HEK293 (cell line): ENCODE results near the gene IL4R.

Source experiments
- CTCF ChIA-PET: fragments of 350-600 bp; formaldehyde crosslinking; extraction: SDS; loops from one replicate; lab custom pipeline; 2021; ENCODE audit warnings: antibody characterized with exemption; lab: Yijun Ruan, JAX
- POLR2A ChIA-PET: fragments of 300-600 bp; formaldehyde crosslinking; extraction: SDS; loops from one replicate; lab custom pipeline; 2020; ENCODE audit warnings: antibody characterized with exemption, inconsistent platforms; lab: Yijun Ruan, JAX
- H3K27ac ChIP-seq: fragments of 200-500 bp; sonication (Bioruptor generic); 2 replicates; pipeline ENCODE4 v1.5.1; 2014; ENCODE audit warnings: low read depth, low read length, control low read depth, inconsistent platforms; ENCODE audit errors: extremely low read depth
- H3K36me3 ChIP-seq, 2 experiments: fragments of 200-500 bp in 1 of 2; sonication (Bioruptor generic) in 1 of 2; 1 replicate in 1 of 2; 2 replicates in 1 of 2; pipeline ENCODE4 v1.5.1; 2014 to 2017; ENCODE audit warnings: inconsistent platforms in 2 of 2, low read length in 2 of 2; ENCODE audit not compliant: control insufficient read depth in 2 of 2, insufficient read depth in 1 of 2
- H3K4me1 ChIP-seq: fragments of 200-500 bp; sonication (Bioruptor generic); 2 replicates; pipeline ENCODE4 v1.5.1; 2014; ENCODE audit warnings: mild to moderate bottlenecking, low read length, inconsistent platforms; ENCODE audit not compliant: control insufficient read depth, insufficient read depth
- H3K4me3 ChIP-seq: 2 replicates; pipeline ENCODE4 v1.5.1; 2011; ENCODE audit warnings: low read depth, mild to moderate bottlenecking, control low read depth, low read length, moderate library complexity
- H3K9me3 ChIP-seq: fragments of 200-500 bp; sonication (Bioruptor generic); 2 replicates; pipeline ENCODE4 v1.5.1; 2014; ENCODE audit warnings: low read depth, low read length, inconsistent platforms; ENCODE audit not compliant: control insufficient read depth, insufficient read depth
- SCRT2 ChIP-seq: fragments of 450-650 bp; formaldehyde crosslinking; IDR thresholded peaks from 2 replicates; pipeline ENCODE4 v1.5.1; 2016; ENCODE audit warnings: missing biosample characterization, missing genetic modification characterization
- ZBTB20 ChIP-seq: fragments of 450-650 bp; formaldehyde crosslinking; IDR thresholded peaks from 2 replicates; pipeline ENCODE4 v1.5.1; 2016; ENCODE audit warnings: missing biosample characterization, missing genetic modification characterization
- ZBTB7A ChIP-seq: fragments of 450-650 bp; formaldehyde crosslinking; IDR thresholded peaks from 2 replicates; pipeline ENCODE4 v1.5.1; 2016; ENCODE audit warnings: low read depth, missing biosample characterization, missing genetic modification characterization
- ZNF10 ChIP-seq: fragments of 450-650 bp; formaldehyde crosslinking; IDR thresholded peaks from 2 replicates; pipeline ENCODE4 v1.5.1; 2017; ENCODE audit warnings: missing biosample characterization, missing genetic modification characterization
- ZNF175 ChIP-seq: fragments of 450-650 bp; formaldehyde crosslinking; IDR thresholded peaks from 2 replicates; pipeline ENCODE4 v1.5.1; 2016; ENCODE audit warnings: missing biosample characterization, missing genetic modification characterization
- ZNF292 ChIP-seq: fragments of 450-650 bp; formaldehyde crosslinking; IDR thresholded peaks from 2 replicates; pipeline ENCODE4 v1.5.1; 2016; ENCODE audit warnings: low read depth, missing biosample characterization, missing genetic modification characterization, borderline replicate concordance
- ZNF473 ChIP-seq: fragments of 450-650 bp; formaldehyde crosslinking; IDR thresholded peaks from 2 replicates; pipeline ENCODE4 v1.5.1; 2017; ENCODE audit warnings: missing biosample characterization, missing genetic modification characterization
- ZNF501 ChIP-seq: fragments of 450-650 bp; formaldehyde crosslinking; IDR thresholded peaks from 2 replicates; pipeline ENCODE4 v1.5.1; 2016; ENCODE audit warnings: missing biosample characterization, missing genetic modification characterization
- ZNF521 ChIP-seq: fragments of 450-650 bp; formaldehyde crosslinking; IDR thresholded peaks from 2 replicates; pipeline ENCODE4 v1.5.1; 2017; ENCODE audit warnings: missing biosample characterization, mild to moderate bottlenecking, missing genetic modification characterization
- ZNF571 ChIP-seq: fragments of 450-650 bp; formaldehyde crosslinking; IDR thresholded peaks from 2 replicates; pipeline ENCODE4 v1.5.0; 2017; ENCODE audit warnings: missing biosample characterization, missing genetic modification characterization
- ZNF610 ChIP-seq: fragments of 450-650 bp; formaldehyde crosslinking; IDR thresholded peaks from 2 replicates; pipeline ENCODE4 v1.5.1; 2016; ENCODE audit warnings: missing biosample characterization, missing genetic modification characterization, borderline replicate concordance
- ZNF623 ChIP-seq: fragments of 450-650 bp; formaldehyde crosslinking; IDR thresholded peaks from 2 replicates; pipeline ENCODE4 v1.5.1; 2016; ENCODE audit warnings: missing biosample characterization, missing genetic modification characterization
- ZNF664 ChIP-seq: fragments of 450-650 bp; formaldehyde crosslinking; IDR thresholded peaks from 2 replicates; pipeline ENCODE4 v1.5.1; 2016; ENCODE audit warnings: missing biosample characterization, missing genetic modification characterization
- ZNF670 ChIP-seq: fragments of 450-650 bp; formaldehyde crosslinking; IDR thresholded peaks from 2 replicates; pipeline ENCODE4 v1.5.1; 2016; ENCODE audit warnings: missing biosample characterization, missing genetic modification characterization, low read depth
- TF ChIP-seq, protein P1 (sequence below): fragments of 450-650 bp; IDR thresholded peaks from 2 replicates; pipeline ENCODE4 v1.5.1; 2018; ENCODE audit warnings: missing biosample characterization, missing genetic modification characterization
- TF ChIP-seq, protein P2 (sequence below): fragments of 450-650 bp; formaldehyde crosslinking; IDR thresholded peaks from 2 replicates; pipeline ENCODE4 v1.5.1; 2016; ENCODE audit warnings: missing biosample characterization, missing genetic modification characterization

Gene IL4R

DNA sequence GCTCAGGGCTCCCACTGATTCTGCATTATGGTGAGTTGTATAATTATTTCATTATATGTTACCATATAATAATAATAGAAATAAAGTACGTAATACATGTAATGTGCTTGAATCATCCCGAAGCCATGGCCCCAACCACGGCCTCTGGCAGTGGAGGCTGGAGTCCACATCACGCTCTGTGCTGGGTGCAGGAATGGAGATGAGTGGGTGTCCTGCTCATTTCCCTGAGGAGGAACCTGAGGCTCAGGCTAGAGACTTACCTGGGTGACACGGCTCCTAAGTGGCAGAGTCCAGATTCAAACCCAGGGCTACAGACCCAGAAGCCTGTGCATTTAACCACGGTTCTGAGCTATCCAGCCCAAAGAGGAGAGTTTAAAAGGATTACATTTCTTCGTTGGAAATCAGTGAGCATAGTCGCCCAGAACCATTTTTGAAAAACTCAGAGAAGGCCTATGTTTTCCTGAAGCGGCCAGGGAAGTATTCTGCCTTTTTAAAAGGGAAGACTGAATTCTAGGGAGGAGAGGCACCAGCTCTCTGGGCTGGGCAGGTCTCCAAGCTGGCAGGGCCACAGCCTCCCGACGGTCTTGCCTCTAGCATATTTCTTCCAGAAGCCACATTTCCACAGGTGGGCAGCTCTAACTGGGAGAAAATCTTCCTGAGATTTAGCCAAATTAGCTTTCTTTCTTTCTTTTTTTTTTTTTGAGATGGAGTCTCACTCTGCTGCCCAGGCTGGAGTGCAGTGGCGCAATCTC, 6.7 kb downstream of the IL4R start:
- Histone ChIP-seq H3K27ac (no peak overlapping the region), H3K4me1 (no peaks in the 10 kb centered on the region)
- CTCF ChIA-PET, result interaction anchor here (1.0 kb wide), 1 partner anchor 46 kb away, joined by 3 read pairs; no protein-coding TSS in a partner anchor

DNA sequence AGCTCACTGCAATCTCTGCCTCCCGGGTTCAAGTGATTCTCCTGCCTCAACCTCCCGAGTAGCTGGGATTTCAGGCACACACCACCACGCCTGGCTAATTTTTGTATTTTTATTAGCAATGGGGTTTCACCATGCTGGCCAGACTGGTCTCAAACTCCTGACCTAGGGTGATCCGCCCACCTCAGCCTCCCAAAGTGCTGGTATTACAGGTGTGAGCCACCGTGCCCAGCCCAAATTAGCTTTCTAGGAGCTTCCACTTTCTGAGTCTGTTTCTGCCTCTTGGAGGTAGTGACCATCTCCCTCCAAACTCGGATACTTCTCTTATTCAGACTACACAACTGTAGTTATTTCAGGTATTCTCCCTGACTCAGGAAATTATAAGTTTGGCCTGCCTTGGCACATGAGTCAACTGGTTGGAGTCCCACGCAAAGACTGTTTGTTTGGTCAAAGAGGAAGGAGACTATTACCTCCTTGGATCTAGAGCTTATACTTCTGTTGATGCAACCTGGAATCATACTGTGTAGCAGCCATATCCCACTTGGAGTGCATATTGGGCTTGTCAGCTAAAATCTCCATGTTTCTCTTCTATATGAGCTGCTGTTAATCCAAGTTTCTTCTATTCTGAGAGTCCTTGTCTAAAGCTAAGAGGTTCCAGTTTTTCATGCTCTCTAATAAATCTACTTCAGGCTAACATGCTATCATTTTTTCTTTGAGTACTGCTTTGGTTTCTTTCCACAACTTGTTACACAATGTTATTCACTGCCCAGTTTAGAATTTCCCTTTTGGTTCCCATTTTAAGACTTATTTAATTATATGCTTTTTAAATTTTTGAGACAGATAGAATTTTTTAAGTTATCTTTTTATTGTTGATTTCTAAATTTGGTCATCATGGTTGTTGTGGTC, 7.5 kb downstream of the IL4R start:
- Histone ChIP-seq H3K36me3 (no peaks in the 10 kb centered on the region), H3K9me3 (no peaks in the 10 kb centered on the region), H3K27ac (no peak overlapping the region), H3K4me3 (no peak overlapping the region), H3K4me1 (no peaks in the 10 kb centered on the region)
- TF ChIP-seq ZNF501 (tag by site-specific recombination) (no peak), ZBTB20 (tag by site-specific recombination) (no peak), ZBTB7A (tag by site-specific recombination) (no peak), ZNF623 (tag by site-specific recombination) (no peak), ZNF571 (tag by site-specific recombination) (no peak), ZNF473 (tag by site-specific recombination) (no peak), ZNF521 (no peak), ZNF610 (tag by site-specific recombination) (no peak), ZNF175 (tag by site-specific recombination) (no peak)
- TF ChIP-seq, protein P1, sequence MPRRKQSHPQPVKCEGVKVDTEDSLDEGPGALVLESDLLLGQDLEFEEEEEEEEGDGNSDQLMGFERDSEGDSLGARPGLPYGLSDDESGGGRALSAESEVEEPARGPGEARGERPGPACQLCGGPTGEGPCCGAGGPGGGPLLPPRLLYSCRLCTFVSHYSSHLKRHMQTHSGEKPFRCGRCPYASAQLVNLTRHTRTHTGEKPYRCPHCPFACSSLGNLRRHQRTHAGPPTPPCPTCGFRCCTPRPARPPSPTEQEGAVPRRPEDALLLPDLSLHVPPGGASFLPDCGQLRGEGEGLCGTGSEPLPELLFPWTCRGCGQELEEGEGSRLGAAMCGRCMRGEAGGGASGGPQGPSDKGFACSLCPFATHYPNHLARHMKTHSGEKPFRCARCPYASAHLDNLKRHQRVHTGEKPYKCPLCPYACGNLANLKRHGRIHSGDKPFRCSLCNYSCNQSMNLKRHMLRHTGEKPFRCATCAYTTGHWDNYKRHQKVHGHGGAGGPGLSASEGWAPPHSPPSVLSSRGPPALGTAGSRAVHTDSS (tag by site-specific recombination), result no peak
- TF ChIP-seq, protein P2, sequence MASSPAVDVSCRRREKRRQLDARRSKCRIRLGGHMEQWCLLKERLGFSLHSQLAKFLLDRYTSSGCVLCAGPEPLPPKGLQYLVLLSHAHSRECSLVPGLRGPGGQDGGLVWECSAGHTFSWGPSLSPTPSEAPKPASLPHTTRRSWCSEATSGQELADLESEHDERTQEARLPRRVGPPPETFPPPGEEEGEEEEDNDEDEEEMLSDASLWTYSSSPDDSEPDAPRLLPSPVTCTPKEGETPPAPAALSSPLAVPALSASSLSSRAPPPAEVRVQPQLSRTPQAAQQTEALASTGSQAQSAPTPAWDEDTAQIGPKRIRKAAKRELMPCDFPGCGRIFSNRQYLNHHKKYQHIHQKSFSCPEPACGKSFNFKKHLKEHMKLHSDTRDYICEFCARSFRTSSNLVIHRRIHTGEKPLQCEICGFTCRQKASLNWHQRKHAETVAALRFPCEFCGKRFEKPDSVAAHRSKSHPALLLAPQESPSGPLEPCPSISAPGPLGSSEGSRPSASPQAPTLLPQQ, result no peak
- CTCF ChIA-PET, result interaction anchor here (0.5 to 1.0 kb wide), 2 partner anchors 9 to 45 kb away, joined by 3 to 4 read pairs; no protein-coding TSS in a partner anchor
- POLR2A ChIA-PET, result no interaction called here

More for the DNA sequence above, 6.7 kb downstream of the IL4R start:
- POLR2A ChIA-PET, result interaction anchor here (0.7 kb wide), 1 partner anchor 10 kb away, joined by 3 read pairs; no protein-coding TSS in a partner anchor
- Histone ChIP-seq H3K9me3 (no peaks in the 10 kb centered on the region), H3K4me3 (no peak overlapping the region), H3K36me3 (no peaks in the 10 kb centered on the region)
- no peak for TF ChIP-seq ZNF292 (tag by site-specific recombination)
- TF ChIP-seq ZNF664 (tag by site-specific recombination), result no peak
- TF ChIP-seq SCRT2 (tag by site-specific recombination), result no peak
- TF ChIP-seq ZNF670, result no peak
- TF ChIP-seq ZNF10, result no peak
- no peak for TF ChIP-seq ZNF521
- TF ChIP-seq, all 188 proteins: peak for 0
